ENCODE data around the gene PSMD5.

Gene PSMD5

GRCh38 chr9:120842685-120843485, at the start of gene PSMD5:
PSMD5 (minus strand) TSS chr9:120842922; CDS start chr9:120842909, 13 bp downstream.
- peak; percentile 98 for DNase-seq

DNA sequence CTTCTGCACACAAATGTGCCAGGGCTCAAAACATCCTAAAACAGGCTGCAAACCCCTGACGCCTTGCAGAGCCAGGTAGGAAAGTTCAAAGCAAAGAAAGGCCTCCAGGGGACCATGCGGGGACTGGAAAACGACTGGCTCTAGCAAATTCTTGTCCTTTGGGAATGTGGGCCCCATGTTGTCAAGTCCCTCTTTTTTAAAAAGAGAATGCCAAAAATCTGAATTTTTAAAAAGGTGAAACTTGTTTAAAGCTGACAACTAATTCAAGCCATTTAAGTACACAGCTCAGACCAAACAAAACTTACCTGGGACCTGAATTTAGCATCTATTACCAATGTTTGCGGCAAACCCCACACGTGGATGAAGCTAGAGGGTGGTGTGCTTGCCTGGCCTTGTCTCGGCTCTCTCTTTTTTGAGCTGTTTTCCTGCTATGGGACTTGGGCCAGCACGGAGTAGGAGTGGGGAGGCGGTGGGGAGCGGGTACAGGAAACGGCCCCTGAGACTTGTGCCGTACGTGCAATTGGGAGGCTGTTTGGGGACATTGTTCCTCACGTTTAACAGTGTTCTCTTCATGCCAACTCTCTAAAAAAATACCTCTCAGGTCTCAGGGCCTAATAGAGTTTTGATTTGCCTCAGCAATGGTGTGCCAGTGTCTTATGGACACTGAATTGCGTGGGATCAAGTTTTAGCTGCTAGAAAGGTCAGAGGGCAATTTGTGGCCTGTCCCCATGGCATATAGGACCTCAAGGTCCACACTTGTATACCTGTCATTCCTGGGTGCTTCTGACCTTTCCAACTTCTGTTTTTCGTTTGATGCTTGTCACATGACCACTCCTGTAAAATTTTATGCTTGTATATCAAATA, 49.4 kb upstream of the PSMD5 start:
- DNase-seq: no peak

DNA sequence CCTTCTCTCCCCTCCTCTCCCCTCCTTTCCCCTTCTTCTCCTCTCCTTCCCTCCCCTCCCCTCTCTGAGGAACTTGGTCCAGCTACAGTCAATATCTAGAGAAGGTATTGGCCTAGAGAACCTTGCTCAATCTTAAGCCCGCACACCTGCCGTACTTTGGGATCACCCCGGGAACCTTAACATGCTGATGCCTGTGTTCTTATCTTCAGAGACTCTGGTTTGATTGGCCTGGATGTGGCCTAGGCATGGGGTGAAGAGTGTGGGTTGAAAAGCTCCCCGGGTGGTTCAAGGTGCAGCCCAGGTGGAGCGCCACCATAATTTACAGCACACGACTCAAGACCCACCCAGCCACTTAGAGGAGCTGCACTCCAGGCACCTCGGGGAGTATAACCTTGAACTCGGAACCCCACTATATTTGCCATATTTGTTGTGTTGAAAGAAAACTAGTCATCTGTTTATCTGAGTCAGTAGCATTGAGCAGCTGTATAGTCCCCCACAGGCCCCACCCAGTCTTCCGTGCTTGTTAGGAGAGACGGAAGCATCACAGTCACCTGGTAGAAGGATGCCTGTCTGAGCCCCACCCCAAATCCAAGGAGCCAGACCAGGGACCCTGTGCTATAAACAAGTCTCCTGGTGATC, 48.6 kb upstream of the PSMD5 start:
- DNase-seq: no peak

GRCh38 chr9:120890320-120891244, 47.9 kb upstream of the PSMD5 start:
- DNase-seq: no peak

DNA sequence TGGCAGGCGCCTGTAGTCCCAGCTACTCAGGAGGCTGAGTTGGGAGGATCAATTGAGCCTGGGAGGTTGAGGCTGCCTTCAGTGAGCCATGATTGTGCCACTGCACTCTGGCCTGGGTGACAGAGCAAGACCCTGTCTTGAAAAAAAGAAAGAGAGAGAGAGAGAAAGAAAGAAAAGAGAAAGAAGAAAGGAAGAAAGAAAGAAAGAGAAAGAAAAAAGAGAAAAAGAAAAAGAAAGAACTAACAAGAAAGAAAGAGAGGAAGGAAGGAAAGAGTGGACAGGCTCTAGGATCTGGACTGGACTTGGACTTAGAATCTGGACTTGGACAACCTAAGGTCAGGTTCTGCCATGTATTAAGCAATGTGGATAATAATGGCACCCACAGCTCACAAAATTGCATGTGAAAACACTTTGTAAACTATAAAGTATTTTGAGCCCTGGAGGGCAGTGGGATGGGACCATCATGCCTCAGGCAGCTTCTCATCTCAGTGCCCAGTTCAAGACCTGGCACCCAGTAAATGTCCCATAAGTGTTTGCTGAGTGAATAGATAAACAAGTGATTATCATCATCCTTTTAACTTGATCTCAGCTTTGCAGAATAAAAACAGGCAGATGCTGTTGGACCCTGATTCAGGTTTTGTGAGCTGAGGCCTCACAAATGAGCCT, 47.0 kb upstream of the PSMD5 start:
- no peak for DNase-seq

DNA sequence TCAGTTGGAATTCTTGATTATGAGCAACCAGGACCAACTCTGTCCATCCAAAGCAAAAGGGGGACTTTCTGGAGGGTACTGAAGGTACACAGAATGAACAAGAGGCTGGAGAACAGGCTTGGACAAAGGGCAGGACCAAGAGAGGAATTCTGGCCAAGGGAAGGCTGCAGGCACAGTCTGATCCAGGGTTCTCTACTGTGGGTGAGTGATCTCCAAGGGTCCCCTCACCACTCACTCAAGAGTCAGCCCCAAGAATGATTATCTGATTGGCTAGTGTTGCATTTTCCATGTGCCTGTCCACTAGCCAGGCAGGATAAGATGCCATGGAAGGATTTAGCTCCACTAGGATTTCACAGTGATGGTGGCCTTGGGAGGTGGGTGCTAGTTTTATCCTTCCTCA, 45.9 kb upstream of the PSMD5 start:
- DNase-seq: no peak

- DNase-seq: no peak
Measured at GRCh38 chr9:120886490-120886967, 43.8 kb upstream of the PSMD5 start.

DNA sequence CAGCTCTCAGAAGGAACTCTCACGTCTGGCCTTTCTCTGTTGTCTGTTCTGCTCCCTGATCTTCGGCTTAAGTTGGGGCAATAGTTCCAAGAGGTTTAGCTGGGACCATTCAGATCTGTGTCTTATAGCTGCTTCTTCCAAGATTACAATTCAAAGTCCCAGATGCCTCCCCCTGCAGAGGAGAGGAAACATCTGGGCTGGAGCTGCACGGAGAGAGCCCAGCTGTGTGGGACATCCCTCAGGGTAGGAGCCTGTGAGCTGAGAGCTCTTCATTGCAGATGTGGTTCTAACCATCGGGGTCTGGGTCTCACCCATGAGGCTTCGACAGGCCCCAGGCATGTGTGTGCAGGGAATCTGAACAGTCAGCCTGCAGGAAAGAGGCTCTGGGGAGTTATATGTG, 43.2 kb upstream of the PSMD5 start:
- DNase-seq: no peak

DNA sequence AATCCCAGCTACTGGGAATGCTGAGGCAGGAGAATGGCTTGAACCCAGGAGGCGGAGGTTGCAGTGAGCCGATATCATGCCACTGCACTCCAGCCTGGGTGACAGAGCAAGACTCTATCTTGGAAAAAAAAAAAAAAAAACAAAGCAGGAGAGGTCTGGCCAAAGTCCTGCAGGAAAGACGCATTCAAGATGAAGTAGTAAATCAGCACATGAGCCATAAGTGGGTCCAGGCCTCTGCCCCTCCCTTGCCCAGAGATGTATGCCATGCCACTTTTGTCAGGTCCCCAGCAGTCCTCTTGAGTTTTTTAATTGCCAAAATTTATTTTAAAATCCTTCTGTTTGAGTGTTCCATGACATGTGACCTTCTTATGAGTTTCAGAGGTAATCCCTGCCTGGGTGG, 42.7 kb upstream of the PSMD5 start:
- DNase-seq: no peak

DNA sequence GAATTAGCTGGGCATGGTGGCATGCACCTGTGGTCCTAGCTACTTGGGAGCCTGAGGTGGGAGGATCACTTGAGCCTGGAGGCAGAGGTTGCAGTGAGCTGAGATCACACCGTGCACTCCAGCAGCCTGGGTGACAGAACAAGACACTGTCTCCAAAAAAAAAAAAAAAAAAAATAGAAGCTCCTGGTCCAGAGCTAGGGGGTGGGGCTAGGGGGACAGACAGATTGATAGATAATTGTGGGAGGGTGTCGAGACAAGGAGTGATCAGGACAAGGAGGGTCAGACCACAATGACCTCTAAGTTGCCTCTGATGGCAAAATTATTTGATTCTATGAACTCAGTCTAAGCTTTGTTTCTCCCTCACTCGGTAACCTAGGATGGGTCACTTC, 40.9 kb upstream of the PSMD5 start:
- no peak for DNase-seq

DNA sequence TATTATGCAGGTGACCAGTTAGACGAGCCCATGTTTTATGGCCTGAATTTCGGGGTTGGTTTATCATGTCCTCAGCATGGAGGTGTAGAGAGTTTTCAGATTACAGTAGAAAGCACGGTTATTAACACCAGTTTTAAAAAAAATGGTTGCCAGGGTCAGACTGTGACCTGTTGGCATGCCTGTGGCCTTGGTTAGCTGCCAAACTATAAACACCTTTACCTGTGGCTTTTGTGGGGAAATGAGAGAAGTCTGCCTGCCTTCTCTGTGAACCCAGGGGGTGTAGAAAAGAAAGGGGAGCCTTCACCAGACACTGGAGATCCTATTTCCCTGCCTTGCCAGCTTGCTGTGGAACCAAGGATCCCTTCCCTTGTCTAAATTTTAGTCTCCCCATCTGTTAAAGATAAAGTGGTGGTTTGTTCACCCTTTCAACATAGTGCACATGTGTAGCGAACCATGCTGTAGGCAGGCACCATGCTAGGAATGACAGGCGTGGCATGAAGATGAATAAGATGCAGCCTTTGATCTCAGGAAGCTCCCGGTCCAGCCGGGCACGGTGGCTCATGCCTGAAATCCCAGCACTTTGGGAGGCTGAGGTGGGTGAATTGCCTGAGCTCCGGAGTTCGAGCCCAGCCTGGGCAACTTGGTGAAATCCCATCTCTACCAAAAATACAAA, 40.3 kb upstream of the PSMD5 start:
- DNase-seq: no peak

DNA sequence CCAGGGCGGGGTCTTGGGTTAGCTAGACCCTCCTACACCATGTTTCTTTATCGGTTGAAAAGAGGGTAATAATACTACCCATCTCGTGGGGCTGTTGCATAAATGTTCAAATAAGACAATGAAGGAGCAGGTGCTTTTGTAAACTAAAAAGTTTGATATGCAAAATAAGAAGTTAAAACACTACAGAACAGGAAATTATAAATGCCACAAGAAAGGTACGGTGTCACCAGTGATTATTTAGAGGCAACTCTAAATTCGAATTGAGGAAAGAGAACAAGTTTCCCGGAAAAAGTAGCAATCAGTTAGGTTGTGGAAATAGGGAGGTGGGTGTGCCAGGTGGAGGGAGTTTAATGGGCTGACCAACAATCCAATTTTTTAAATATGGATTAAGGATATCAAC, 36.7 kb upstream of the PSMD5 start:
- DNase-seq: no peak

- DNase-seq: no peak
Measured at GRCh38 chr9:120878188-120879130, 35.7 kb upstream of the PSMD5 start.

- peak; percentile 75 for DNase-seq
Measured at GRCh38 chr9:120877276-120878034, 34.7 kb upstream of the PSMD5 start.

- no peak for DNase-seq
Measured at GRCh38 chr9:120876842-120877240, 34.1 kb upstream of the PSMD5 start, which contains the start of gene PHF19. PHF19 (minus strand) TSS chr9:120877188; CDS start chr9:120874741, 2,447 bp downstream.

DNA sequence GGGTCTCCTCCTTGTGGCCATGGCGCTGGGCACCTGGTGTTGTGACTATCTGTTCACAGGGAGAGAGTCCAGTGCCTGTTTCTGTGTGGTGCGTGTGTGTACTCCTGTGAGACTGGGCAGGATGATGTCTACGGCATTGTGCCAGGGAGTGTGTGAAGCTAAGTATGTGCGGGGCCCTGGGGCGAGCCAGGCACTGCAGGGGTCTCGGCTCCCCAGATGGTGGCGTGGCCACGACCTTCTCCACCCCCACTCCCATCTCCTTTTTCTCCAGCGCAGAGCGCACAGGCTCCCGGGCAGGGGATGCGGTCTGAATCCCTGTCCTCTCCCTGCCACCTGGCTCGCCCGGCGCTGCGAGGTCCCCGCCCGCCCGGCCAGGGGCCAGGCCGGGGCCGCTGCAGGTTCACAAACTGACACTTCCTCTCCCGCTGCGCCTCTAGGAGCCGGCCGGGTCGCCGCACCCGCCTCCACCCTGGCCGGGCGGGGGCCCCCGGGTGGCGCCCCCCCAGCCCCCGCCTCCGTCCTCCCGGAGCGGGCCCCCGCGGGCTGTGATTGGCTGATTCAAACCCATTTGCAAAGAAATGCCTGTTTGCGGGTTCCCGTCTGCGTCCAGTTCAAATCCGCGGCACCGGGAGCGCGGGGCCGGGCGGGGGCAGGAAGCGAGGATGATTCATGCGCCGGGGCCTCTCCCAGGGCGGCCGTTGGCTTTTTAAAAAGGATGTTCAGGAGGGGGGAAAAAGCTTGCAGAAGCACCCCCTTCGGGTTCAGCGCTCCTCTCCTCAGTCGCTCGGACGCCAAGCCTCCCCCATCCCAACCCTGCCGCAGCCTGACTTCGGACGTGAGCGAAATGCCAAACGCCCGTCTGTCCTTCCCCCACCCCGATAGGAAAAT, 33.5 kb upstream of the PSMD5 start:
- DNase-seq: peak; percentile 91

- DNase-seq: no peak
Measured at GRCh38 chr9:120875643-120875953, 32.9 kb upstream of the PSMD5 start.

- no peak for DNase-seq
Measured at GRCh38 chr9:120875195-120875565, 32.5 kb upstream of the PSMD5 start.

All from NCI-H510A (cell line).